Adrenal gland (tissue), 5 donors: ENCODE measurements around the gene LOX.

Source experiments
- CTCF ChIP-seq, 6 experiments: fragments of 450-650 bp in 4 of 6; fragments of 200-600 bp in 2 of 6; sonication (generic) in 1 of 6; IDR thresholded peaks; 1 replicate in 5 of 6; 2 replicates in 1 of 6; pipeline versions ENCODE4 v1.5.1 to v1.8.0; 2016 to 2021; ENCODE audit warnings: antibody characterized with exemption in 6 of 6, mild to moderate bottlenecking in 2 of 6, moderate library complexity in 1 of 6
- POLR2A ChIP-seq, 2 donors: fragments of 450-650 bp; IDR thresholded peaks; one replicate each; pipeline ENCODE4 v1.6.1; 2017; ENCODE audit warnings: antibody characterized with exemption in 2 of 2, mild to moderate bottlenecking in 2 of 2, moderate library complexity in 1 of 2
- donor health status: DM: no; HTN: no; CAD: no.

DNA sequence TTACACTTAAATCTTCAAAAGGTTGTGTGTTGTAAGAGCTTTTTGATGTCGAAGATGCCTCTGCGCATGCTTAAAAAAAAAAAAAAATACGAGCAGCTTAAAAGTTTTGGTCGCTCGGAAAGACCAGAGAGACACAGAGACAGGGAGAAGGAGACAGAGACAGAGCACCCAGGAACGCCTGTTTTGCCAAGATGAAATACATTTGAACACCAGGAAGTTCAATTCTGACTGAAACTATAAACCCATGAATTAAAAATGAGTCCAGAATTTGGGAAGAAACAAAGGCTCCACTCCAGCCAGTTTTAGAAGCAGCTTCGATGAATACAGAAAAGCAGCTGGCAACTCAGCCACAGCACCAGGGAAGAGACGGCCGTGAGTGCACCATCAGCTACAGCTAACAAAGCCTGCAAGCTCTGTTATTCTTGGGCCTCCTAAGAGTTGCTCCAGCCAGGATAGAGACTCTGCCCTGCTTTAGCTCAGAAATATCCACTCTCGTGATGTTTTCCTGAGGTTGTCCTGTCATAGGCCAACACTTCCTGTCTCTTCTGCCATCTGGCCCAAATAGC lies 48.8 kb upstream of the LOX start:
- TF ChIP-seq POLR2A (IDR thresholded peaks at IDR 0.05) (no peak), CTCF (IDR thresholded peaks at IDR 0.05) (no peak)
